HG03439 (cell line): ENCODE measurements around the gene HLA-A.

Experiments used
- ATAC-seq: cut with Tn5 transposase; IDR thresholded peaks from one replicate; pipeline ENCODE4 v1.9.1; 2021; ENCODE audit warnings: mild to moderate bottlenecking, moderate library complexity; ENCODE audit not compliant: unreplicated experiment

The HLA-A gene

DNA sequence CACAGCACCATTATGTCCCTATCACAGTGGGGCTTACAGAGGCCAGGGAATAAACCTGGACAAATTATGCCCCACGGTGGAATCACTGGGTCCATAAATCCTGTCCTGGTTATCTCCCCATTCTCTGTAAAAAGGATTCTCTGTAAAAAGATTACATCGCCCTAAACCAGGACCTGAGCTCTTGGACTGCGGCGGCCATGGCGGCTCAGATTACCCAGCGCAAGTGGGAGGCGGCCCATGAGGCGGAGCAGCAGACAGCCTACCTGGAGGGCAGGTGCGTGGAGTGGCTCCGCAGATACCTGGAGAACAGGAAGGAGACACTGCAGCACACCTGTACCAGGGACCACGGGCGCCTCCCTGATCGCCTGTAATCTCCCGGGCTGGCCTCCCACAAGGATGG, 8.4 kb upstream of the HLA-A start:
- ATAC-seq: no peak

DNA sequence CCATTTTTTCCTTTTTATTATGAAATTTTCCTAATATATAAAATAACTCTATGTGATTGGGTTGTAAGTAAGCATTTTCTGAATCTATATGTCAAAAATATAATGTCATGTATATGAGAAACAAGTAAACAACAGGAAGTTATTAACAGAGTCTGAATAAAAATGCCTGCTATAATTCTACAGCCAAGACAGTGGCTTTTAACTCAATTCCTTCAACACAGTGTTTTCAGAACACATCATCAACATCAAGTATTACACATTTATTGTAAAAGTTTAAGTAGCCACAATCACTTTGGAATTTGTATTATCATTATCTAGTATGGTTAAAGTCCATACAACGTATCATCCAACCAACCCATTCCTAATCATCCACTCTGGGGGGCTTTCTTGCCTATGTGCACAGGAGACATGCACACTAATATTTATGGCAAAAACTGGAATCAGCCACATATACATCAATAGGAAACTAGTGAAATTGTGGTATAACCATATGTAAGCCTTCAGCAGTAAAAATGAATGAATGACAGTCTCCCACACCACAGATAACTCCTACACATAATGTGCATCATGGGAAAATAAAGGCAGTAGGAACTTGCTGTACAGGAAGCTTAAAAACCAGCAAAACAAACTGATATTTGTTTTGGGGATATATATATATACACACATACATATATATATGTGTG, 6.9 kb upstream of the HLA-A start:
- ATAC-seq: no peak

DNA sequence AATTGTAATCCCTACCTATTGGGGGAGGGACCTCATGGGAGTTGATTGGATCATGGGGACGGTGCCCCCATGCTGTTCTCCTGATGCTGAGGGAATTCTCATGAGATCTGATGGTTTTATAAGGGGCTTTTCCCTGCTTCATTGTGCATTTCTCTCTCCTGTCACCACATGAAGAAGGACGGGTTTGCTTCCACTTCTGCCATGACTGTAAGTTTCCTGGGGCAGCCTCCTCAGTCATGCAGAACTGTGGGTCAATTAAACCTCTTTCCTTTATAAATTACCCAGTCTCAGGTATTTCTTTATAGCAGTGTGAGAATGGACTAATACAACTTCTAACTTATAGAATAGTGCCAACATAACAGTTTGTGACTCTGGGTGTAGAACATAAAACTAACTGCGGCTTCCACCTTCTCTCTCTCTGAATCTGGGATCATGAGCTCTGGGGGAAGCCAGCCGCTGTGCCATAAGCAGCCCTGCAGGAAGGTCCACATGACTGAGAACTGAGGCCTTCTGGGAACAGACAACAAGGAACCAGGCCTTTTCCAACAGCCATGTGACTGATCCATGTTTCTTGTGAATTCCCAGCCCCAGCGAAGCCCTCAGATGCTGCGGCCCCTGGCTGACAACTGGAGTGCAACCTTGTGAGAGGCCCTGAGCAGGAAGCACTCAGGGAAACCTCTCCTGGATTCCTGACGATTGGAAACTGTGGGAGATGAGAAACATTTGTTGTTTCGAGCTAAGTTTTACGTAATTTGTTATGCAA, 3.4 kb upstream of the HLA-A start:
- ATAC-seq: no peak

DNA sequence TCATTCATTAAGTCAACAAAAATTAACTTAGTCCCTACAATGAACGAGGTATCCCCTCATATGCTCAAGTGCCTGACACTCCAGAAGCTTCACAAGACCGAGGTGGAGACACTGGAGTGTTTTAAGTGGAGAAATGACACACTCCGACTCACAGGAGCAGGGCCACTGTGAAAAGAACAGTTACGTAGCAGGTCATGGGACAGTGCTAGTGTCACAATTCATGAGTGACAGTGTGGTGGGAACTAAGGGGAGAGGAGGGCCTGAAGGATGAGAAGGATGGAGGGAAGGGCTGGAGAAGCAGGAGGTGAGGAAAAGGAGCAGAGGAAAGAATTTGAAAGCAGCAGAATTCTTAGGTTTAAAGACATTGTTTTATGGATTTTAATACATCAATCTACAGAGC, 1.3 kb upstream of the HLA-A start:
- no peak for ATAC-seq

DNA sequence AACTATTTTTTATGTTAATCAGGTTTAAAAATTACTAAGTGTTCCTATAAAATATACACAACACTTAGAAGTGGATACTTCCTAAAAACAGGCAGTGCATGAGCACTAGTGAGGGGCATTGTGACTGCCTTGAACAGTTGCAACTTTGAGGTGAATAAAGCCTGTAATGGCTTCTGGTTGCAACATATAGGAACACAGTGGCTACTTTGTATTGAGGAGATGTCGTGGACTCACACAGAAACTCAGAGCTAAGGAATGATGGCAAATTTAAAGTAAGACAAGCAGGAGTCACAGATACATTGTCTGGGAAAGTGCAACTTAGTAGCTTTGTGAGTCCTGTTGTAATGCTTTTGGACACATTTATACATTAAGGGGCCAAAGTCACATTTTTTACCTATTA, 861 bp upstream of the HLA-A start:
- no peak for ATAC-seq

DNA sequence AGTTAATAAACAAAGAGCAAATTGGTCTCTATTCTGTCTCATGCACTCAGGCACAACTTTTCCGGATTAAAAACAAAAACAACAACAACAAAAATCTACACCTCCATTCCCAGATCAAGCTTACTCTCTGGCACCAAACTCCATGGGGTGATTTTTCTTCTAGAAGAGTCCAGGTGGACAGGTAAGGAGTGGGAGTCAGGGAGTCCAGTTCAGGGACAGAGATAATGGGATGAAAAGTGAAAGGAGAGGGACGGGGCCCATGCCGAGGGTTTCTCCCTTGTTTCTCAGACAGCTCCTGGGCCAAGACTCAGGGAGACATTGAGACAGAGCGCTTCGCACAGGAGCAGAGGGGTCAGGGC, 437 bp upstream of the HLA-A start:
- ATAC-seq: no peak

DNA sequence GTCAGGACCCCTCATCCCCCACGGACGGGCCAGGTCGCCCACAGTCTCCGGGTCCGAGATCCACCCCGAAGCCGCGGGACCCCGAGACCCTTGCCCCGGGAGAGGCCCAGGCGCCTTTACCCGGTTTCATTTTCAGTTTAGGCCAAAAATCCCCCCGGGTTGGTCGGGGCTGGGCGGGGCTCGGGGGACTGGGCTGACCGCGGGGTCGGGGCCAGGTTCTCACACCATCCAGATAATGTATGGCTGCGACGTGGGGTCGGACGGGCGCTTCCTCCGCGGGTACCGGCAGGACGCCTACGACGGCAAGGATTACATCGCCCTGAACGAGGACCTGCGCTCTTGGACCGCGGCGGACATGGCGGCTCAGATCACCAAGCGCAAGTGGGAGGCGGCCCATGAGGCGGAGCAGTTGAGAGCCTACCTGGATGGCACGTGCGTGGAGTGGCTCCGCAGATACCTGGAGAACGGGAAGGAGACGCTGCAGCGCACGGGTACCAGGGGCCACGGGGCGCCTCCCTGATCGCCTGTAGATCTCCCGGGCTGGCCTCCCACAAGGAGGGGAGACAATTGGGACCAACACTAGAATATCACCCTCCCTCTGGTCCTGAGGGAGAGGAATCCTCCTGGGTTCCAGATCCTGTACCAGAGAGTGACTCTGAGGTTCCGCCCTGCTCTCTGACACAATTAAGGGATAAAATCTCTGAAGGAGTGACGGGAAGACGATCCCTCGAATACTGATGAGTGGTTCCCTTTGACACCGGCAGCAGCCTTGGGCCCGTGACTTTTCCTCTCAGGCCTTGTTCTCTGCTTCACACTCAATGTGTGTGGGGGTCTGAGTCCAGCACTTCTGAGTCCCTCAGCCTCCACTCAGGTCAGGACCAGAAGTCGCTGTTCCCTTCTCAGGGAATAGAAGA, 978 bp downstream of the HLA-A start:
- ATAC-seq: no peak

DNA sequence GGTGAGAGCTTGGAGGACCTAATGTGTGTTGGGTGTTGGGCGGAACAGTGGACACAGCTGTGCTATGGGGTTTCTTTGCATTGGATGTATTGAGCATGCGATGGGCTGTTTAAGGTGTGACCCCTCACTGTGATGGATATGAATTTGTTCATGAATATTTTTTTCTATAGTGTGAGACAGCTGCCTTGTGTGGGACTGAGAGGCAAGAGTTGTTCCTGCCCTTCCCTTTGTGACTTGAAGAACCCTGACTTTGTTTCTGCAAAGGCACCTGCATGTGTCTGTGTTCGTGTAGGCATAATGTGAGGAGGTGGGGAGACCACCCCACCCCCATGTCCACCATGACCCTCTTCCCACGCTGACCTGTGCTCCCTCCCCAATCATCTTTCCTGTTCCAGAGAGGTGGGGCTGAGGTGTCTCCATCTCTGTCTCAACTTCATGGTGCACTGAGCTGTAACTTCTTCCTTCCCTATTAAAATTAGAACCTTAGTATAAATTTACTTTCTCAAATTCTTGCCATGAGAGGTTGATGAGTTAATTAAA, 3.0 kb downstream of the HLA-A start:
- no peak for ATAC-seq

DNA sequence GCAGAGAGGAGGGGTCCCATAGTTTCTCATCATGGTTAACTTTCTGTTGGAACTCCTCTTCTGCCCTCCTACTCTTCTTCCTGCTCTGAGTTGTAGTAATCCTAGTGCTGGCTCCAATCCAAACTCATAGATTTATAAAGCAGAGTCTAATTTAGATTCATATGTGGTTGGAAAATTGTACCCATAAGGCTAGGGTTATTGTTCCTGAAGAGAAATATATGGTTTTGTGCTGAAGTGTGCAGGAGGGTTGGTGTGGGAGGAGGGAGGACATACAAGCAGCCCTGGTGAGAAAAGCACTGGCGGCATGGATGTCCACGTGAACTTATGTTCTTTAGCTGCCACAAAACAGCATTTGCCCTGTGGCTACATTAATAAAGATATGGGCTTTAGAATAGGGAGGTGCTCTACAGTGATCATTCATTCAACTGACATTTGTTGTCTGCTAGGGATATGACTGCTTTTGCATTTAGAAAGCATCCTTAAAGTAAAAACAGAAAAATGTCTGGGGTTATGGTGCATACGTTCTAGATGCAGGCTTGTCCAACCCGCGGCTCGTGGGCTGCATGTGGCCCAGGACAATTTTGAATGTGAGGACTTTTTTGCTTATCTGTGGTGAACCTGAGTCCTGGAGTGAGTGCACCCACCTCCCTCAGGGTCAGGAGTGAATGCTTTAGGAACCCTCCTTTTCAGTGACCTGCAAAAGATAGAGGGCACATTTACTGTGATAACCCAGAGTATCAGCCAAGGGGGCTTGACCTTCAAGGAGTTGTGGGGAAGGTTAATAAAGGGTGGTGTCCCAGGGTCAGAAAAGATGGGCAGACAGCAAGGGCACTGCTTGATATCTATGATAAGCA, 4.1 kb downstream of the HLA-A start:
- no peak for ATAC-seq

DNA sequence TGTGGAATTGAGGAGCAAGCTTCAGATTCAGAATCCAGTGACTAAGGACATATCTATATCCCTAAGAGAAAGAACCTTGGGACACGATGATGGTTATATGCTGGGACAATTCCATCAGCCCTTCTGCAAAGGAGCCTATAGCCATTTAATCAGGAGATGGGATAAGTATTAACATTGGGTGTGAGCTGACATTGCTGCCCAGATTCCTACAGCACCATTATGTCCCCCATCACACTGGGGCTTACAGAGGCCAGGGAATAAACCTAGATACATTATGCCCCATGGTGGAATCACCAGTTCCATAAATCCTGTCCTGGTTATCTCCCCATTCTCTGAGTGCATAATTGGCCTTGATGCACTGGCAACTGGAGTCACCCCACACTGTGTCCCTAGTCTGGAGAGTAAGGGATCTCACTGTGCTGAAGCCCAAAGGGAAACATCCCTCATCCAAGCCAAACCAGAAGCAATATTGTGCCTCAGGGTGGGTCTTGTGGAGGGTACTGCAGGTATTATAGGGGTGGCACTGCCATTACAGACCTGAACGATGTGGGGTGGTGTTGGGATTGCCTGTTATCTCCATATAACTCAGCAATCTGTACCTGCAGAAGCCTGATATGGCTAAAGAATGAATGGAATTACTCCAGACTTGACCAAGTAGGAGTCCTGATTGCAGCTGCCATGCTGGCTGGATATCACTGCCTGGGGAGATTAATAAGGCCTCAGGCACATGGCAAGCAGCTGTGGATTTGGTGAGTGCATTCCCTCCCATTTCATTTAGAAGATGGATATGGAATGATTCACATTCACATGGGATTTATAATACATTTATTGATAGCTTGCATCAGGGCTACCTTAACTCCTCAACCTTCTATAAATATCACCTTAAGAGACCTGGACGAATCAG, 5.0 kb downstream of the HLA-A start:
- no peak for ATAC-seq

DNA sequence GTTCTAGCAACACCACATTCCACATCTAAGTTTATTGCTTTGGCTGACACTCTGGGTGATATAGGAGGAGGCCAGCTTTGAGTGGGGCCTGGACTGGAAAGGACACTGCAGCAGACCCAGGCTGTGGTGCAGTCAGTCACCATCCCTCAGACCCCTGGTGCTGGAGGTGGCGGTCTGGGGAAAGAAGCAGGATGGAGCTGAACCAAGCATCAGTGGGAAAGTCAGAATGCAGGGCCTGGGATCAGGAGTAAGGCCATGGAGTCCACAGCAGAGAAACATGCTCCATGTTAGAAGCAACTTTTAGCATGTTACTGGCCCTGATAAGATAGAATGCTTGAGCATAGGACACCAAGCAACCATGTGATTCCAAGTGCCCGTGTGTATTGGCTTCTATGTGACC, 5.9 kb downstream of the HLA-A start:
- no peak for ATAC-seq

DNA sequence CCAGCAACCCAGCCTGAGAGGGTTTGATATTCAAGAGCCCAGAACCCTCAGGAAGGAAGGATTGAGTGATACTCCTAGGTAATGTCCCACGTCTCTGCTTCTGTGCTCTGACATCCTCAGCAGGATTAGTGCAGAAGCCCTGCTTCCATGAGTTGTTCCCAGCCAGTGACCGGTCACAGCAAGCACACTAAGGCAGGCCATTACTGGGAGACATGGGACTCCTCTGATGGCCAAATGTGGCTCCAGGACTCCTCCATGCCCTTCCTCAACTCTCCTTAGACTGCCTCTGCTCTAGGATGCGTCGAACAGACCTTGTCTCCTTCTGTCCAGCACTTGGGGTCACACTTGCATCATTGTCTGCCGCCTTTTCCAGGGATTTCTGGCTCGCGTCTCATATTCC, 7.6 kb downstream of the HLA-A start:
- ATAC-seq: no peak

DNA sequence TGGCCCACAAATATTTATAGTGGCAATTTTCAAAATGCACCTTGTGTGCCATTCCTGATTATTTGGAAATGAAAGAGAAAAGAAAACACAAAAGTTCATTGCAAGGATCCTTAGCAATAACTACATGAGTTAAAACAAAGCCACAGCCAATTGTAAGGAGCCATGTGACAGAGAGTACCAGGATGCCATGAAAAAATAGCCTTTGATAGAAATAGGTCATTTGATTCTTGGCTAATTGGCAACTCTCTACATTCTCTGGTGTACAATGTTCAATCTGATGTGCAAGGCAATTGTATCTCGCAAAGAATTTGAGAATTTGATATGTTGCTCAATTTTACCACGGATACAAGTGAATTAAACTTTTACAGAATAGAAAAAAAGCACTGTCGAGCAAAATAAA, 9.6 kb downstream of the HLA-A start:
- no peak for ATAC-seq

DNA sequence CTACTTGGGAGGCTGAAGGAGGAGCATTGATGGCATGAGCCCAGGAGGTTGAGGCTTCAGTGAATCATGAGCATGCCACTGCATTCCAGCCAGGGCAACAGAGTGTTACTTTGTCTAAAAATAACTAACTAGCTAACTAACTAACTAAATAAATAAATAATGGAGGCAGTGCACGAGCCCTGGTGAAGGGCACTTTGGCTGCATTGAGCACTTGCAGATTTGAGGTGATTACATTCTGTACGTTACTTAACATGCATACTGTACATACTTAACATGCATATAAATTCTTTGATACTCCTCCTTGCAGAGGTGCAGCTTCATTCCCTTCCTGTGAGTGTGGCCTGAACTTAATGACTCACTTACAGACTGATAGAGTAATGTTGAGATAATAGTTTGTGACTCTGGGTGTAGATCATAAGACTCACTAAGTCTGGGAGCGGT, 10.7 kb downstream of the HLA-A start:
- ATAC-seq: no peak

DNA sequence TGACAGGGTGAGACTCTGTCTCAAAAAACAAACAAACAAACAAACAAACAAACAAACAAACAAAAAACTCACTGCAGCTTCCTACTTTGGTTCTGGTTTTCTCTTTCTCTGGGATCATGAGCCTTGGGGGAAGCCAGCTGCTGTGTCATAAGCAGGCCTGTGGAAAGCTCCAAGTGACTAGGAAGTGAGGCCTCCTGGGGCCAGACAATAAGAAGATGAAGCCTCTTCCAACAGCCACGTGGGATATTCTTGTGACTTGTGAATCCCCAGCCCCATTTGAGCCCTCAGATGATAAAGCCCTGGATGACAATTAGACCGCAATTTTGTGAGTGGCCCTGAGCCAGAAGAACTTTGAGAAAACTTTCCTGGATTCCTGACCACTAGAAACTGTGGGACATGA, 11.4 kb downstream of the HLA-A start:
- ATAC-seq: no peak

DNA sequence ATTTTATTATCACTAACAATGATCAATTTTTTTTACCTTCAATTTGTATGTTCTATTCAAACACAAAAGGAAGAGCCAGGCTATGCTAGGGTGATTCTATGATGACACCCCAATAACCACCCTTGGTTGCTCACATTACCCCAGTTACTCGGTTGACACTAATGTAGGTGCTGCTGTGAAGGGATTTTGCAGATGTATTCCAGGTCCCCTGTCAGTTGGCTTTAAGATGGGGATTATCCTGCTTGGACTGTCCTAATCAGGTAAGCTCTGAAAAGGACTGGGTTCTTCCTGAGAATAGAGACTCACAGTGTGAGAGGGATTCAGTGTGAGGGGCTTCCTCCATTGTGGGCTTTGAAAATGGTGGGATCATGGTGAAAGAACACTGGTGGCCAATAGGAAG, 11.9 kb downstream of the HLA-A start:
- ATAC-seq: no peak

DNA sequence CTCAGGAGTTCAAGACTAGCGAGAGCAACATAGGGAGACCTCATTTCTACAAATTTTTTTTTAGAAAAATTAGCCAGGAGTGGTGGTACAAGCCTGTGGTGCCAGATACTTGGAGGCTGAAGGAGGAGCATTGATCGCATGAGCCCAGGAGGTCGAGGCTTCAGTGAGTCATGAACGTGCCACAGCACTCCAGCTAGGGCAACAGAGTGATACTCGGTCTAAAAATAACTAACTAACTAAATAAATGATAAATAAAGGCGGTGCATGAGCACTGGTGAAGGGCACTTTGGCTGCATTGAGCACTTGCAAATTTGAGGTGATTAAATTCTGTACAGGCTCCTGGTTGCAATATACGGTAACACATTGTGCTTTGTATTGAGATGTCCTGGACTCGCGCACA, 13.5 kb downstream of the HLA-A start:
- ATAC-seq: no peak

DNA sequence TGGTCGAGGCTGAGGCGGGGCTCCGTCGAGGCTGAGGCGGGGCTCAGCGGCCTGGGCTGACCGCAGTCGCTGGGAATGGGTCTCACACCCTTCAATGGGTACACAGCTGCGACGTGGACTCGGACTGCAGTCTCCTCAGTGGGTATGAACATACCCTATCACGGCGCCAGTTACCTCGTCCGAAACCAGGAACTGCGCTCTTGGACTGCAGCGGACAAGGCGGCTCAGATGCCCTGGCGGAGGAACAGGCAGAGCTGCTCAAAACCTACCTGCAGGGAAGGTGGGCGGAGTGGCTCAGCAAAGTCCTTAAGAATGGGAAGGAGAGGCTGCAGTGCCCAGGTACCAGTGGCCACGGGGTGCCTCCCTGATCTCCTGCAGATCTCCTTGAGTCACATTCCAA, 14.2 kb downstream of the HLA-A start:
- ATAC-seq: no peak

DNA sequence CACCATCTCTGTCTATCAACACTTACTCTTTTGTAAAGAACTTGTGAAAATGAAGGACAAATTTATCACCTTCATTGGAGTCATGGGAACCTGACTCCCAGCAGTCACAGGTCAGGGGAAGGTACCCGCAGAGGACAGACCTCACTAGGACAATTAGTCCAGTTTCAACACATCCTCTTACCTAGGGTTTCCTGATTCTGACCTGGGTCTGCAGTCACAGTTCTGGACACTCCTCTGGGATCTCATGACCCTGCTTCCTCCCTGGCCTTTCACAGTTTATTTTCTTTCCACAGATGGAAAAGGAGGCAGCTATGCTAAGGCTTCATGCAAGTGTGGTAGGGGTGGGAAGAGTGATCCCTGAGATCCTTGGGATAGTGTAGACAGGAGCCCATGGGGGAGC, 15.7 kb downstream of the HLA-A start:
- ATAC-seq: no peak

DNA sequence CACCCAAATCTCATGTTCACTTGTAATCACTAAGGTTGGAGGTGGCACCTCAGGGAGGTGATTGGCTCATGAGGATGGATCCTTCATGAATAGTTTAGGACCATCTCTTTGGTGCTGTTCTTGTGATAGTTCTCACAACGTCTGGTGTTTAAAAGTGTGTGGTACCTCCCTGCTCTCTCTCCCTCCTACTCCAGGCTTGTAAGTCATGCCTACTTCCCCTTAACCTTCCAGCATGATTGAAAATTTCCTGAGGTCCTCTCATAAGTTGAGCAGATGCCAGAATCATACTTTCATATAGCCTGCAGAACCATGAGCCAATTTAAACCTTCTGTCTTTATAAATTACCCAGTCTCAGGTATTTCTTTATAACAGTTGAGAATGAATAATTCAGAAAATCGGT, 16.6 kb downstream of the HLA-A start:
- ATAC-seq: no peak
